Endothelial cell of umbilical vein (primary cell): ENCODE results near the gene DIAPH3. TPM values are rescaled to one million over a fixed set of nuclear protein-coding genes. Genes with fewer than 3 reads are reported as not detected.

Experiments
- BruUV-seq: library from RNA; stranded (reverse); fragments of 400-500 nt; replicated peaks from 2 replicates; lab custom pipeline; 2021; lab: Mats Ljungman, UMichigan
- CTCF ChIA-PET: fragments of 300-600, 350-600 bp; sonication (Branson Sonifier 250); formaldehyde crosslinking; loops from one replicate; lab custom pipeline; 2021; ENCODE audit warnings: antibody characterized with exemption, inconsistent platforms; lab: Charles Lee
- POLR2A ChIA-PET: fragments of 300-600, 350-600 bp; sonication (Branson Sonifier 250); formaldehyde crosslinking; loops from one replicate; lab custom pipeline; 2021; ENCODE audit warnings: antibody characterized with exemption, inconsistent platforms; lab: Charles Lee
- DNase-seq: peaks from one replicate; pipeline ENCODE4 v3.0.0-alpha.2; 2011; ENCODE audit warnings: low read depth, low spot score
- FAIRE-seq: peaks from 2 replicates; lab custom pipeline; 2011; peaks lifted over from hg19 to GRCh38; lab: Jason Lieb, UNC
- H2AFZ ChIP-seq: 2 replicates; pipeline ENCODE4 v1.6.0; 2012; ENCODE audit warnings: low read depth, low read length, control low read depth, inconsistent platforms
- H3K27ac ChIP-seq: 2 replicates; pipeline ENCODE4 v1.5.1; 2011; ENCODE audit warnings: low read depth, mild to moderate bottlenecking, control low read depth, low read length, moderate library complexity; ENCODE audit not compliant: insufficient read depth
- H3K27me3 ChIP-seq, 2 experiments: 2 replicates each; pipeline versions ENCODE4 v1.6.0 to v1.6.1; 2011; ENCODE audit warnings: low read length in 2 of 2, mixed read lengths in 1 of 2; ENCODE audit not compliant: control insufficient read depth in 2 of 2, insufficient read depth in 2 of 2
- H3K36me3 ChIP-seq, 2 experiments: 2 replicates in 1 of 2; 3 replicates in 1 of 2; pipeline ENCODE4 v1.5.1; 2011; ENCODE audit warnings: low read length in 2 of 2, mild to moderate bottlenecking in 1 of 2, moderate library complexity in 1 of 2; ENCODE audit not compliant: control insufficient read depth in 2 of 2, insufficient read depth in 2 of 2; ENCODE audit errors: extremely low read depth in 1 of 2
- H3K4me1 ChIP-seq: 3 replicates; pipeline ENCODE4 v1.5.1; 2011; ENCODE audit warnings: mild to moderate bottlenecking, low read length; ENCODE audit not compliant: control insufficient read depth, insufficient read depth; ENCODE audit errors: extremely low read depth
- H3K4me2 ChIP-seq: 2 replicates; pipeline ENCODE4 v1.6.1; 2011; ENCODE audit warnings: low read length, control low read depth, mixed read lengths; ENCODE audit not compliant: insufficient read depth
- H3K4me3 ChIP-seq, 3 experiments: fragments of 200-600 bp in 1 of 3; sonication (generic), shearing (Covaris generic) in 1 of 3; replicated peaks in 1 of 3; 2 replicates each; pipeline ENCODE4 v1.5.1; 2011 to 2016; ENCODE audit warnings: control low read depth in 3 of 3, low read length in 3 of 3, mild to moderate bottlenecking in 2 of 3, inconsistent platforms in 1 of 3, low read depth in 1 of 3, moderate library complexity in 1 of 3; ENCODE audit not compliant: insufficient read depth in 1 of 3
- H3K79me2 ChIP-seq: 2 replicates; pipeline ENCODE4 v1.6.0; 2012; ENCODE audit warnings: low read length, inconsistent platforms; ENCODE audit not compliant: control insufficient read depth, insufficient read depth
- H3K9ac ChIP-seq: replicated peaks from 2 replicates; pipeline ENCODE3; 2011; ENCODE audit warnings: low read length, control low read depth; ENCODE audit not compliant: insufficient read depth; ENCODE audit errors: extremely low read depth
- H3K9me1 ChIP-seq: replicated peaks from 3 replicates; pipeline ENCODE4 v1.6.0; 2011; ENCODE audit warnings: mild to moderate bottlenecking, low read length; ENCODE audit not compliant: control insufficient read depth, insufficient read depth; ENCODE audit errors: extremely low read depth
- H3K9me3 ChIP-seq: replicated peaks from 2 replicates; pipeline ENCODE4 v1.5.1; 2012; ENCODE audit warnings: low read length, inconsistent platforms; ENCODE audit not compliant: control insufficient read depth, insufficient read depth
- H4K20me1 ChIP-seq: replicated peaks from 2 replicates; pipeline ENCODE3; 2011; ENCODE audit warnings: mild to moderate bottlenecking, low read length; ENCODE audit not compliant: control insufficient read depth, insufficient read depth; ENCODE audit errors: extremely low read depth
- EZH2 ChIP-seq: IDR thresholded peaks from 2 replicates; pipeline ENCODE4 v1.6.1; 2012; ENCODE audit warnings: borderline replicate concordance, low read depth, mild to moderate bottlenecking, moderate library complexity, low read length, inconsistent platforms; ENCODE audit not compliant: severe bottlenecking
- FOS ChIP-seq: IDR thresholded peaks from 2 replicates; pipeline ENCODE4 v1.6.1; 2011; ENCODE audit warnings: mild to moderate bottlenecking, low read length, moderate library complexity, borderline replicate concordance; ENCODE audit not compliant: insufficient read depth
- GATA2 ChIP-seq: IDR thresholded peaks from 2 replicates; pipeline ENCODE4 v1.7.0; 2011; ENCODE audit warnings: low read depth, mild to moderate bottlenecking, moderate library complexity, mixed read lengths, low read length; ENCODE audit not compliant: insufficient read length, insufficient read depth
- MYC ChIP-seq: IDR thresholded peaks from one replicate; pipeline ENCODE4 v1.6.1; 2011; ENCODE audit warnings: mild to moderate bottlenecking, low read depth, low read length
- POLR2A ChIP-seq: IDR thresholded peaks from 2 replicates; pipeline ENCODE4 v1.6.1; 2012; ENCODE audit warnings: low read depth, mild to moderate bottlenecking, control low read depth, low read length
- POLR2AphosphoS5 ChIP-seq: IDR thresholded peaks from 2 replicates; pipeline ENCODE4 v1.6.1; 2012; ENCODE audit warnings: low read depth, mild to moderate bottlenecking, control low read depth, low read length, moderate library complexity; ENCODE audit not compliant: insufficient read depth
- dilution Hi-C: fragments of 300-500 bp; cut with MboI; formaldehyde crosslinking; loops from one replicate; pipeline ENCODE4 v1.15.0; 2019; ENCODE audit warnings: low sequenced_read_pairs; ENCODE audit not compliant: extremely low pct_ligation_motif_present
- intact Hi-C: fragments of 100-400 bp; cut with micrococcal nuclease; formaldehyde crosslinking; loops from one replicate; pipeline ENCODE4 v1.10.0; 2022
- polyA plus RNA-seq, 4 experiments: library from polyadenylated mRNA; depleted of rRNA in 3 of 4; stranded (reverse) in 3 of 4; unstranded in 1 of 4; fragments of >200 nt; gene quantifications; 2 replicates each; pipeline versions ENCODE4 v1.2.1 to v1.2.3, GENCODE V29; 2011 to 2012; ENCODE audit warnings: missing spikeins in 1 of 4
- total RNA-seq: library from RNA; stranded (reverse); gene quantifications from 2 replicates; pipeline ENCODE4 v1.2.3, GENCODE V29; 2021
- TF ChIP-seq, protein P1 (sequence below), 2 donors: IDR thresholded peaks; 1 replicate in 1 of 2; 2 replicates in 1 of 2; pipeline ENCODE4 v1.5.1; 2011; ENCODE audit warnings: low read length in 2 of 2, mild to moderate bottlenecking in 2 of 2, moderate library complexity in 2 of 2, control low read depth in 1 of 2, inconsistent platforms in 1 of 2, low read depth in 1 of 2; ENCODE audit not compliant: insufficient read depth in 1 of 2; ENCODE audit errors: extremely low read depth in 1 of 2
- TF ChIP-seq, protein P2 (sequence below): IDR thresholded peaks from 2 replicates; pipeline ENCODE4 v1.6.1; 2011; ENCODE audit not compliant: insufficient read depth, insufficient read length

Gene DIAPH3
- total and polyA plus RNA-seq, 2 donors (not counting 3 experiments of a cell fraction or from before 2014, with no cell fraction given), result 9.9 to 44.0 TPM

DNA sequence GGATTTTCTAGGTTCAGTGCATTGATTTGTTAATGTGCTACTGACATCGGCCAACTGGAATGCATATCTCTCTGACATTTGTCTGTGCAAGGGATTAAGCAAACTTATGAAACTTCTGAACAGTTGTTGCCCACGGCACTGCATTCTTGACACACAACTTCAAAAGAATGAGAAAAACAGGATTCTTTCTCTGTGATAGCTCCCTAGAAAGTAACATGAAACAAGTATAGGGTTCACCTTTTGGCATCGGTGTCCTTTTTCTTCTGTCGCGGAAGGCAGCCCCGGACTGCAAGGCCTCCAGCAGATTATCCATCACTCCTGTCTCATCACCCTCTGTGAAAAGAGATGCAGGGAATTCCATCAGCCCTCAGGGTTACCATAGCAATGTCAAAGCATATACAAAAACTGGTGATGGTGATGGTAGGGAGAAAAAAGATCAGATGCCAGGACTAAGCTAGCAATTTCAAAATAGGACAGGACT lies 389.2 kb downstream of the DIAPH3 start:
- dilution Hi-C loops, result no loop called here
- Histone ChIP-seq H3K27ac (no peak overlapping the region), H3K79me2 (no peaks in the 10 kb centered on the region), H3K9ac (no peak overlapping the region), H3K27me3 (no peaks in the 10 kb centered on the region), H3K36me3 (no peaks in the 10 kb centered on the region), H3K9me1 (no peaks in the 10 kb centered on the region), H3K4me3 (no peak overlapping the region), H3K9me3 (no peaks in the 10 kb centered on the region), H2AFZ (no peak overlapping the region), H4K20me1 (no peaks in the 10 kb centered on the region), H3K4me2 (no peak overlapping the region), H3K4me1 (peaks cover 12% of the 10 kb centered on the region)
- no TSS peak for BruUV-seq
- intact Hi-C loops, result loop anchor here (5.0 to 10.0 kb wide), 4 partner anchors 297 to 660 kb away; partner anchors contain the start of gene TDRD3
- no peak for DNase-seq
- CTCF ChIA-PET, result interaction anchor here (1.0 to 1.3 kb wide), 5 partner anchors 9 to 132 kb away, joined by 3 to 4 read pairs (median 3); no protein-coding TSS in a partner anchor
- TF ChIP-seq EZH2 (no peak), MYC (no peak), FOS (no peak), POLR2A (no peak), GATA2 (no peak), POLR2AphosphoS5 (no peak)
- TF ChIP-seq, protein P1, sequence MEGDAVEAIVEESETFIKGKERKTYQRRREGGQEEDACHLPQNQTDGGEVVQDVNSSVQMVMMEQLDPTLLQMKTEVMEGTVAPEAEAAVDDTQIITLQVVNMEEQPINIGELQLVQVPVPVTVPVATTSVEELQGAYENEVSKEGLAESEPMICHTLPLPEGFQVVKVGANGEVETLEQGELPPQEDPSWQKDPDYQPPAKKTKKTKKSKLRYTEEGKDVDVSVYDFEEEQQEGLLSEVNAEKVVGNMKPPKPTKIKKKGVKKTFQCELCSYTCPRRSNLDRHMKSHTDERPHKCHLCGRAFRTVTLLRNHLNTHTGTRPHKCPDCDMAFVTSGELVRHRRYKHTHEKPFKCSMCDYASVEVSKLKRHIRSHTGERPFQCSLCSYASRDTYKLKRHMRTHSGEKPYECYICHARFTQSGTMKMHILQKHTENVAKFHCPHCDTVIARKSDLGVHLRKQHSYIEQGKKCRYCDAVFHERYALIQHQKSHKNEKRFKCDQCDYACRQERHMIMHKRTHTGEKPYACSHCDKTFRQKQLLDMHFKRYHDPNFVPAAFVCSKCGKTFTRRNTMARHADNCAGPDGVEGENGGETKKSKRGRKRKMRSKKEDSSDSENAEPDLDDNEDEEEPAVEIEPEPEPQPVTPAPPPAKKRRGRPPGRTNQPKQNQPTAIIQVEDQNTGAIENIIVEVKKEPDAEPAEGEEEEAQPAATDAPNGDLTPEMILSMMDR (IDR thresholded peaks at IDR 0.05; ENCODE audit: extremely low read depth in 1 of 2, insufficient read depth in 1 of 2, low read depth in 1 of 2, low read length in 2 of 2), result no peak
- TF ChIP-seq, protein P2, sequence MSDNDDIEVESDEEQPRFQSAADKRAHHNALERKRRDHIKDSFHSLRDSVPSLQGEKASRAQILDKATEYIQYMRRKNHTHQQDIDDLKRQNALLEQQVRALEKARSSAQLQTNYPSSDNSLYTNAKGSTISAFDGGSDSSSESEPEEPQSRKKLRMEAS, result no peak
- FAIRE-seq, result no peak
- POLR2A ChIA-PET, result no interaction called here
